HEK293T (cell line): ENCODE results near the gene UQCRC1.

Source experiments
- CTBP1 ChIP-seq: fragments of 450-650 bp; IDR thresholded peaks from 2 replicates; pipeline ENCODE4 v1.6.1; 2016; ENCODE audit warnings: borderline replicate concordance
- SP1 ChIP-seq: fragments of 450-650 bp; IDR thresholded peaks from 2 replicates; pipeline ENCODE4 v1.6.1; 2017
- ZNF384 ChIP-seq: fragments of 450-650 bp; IDR thresholded peaks from 2 replicates; pipeline ENCODE4 v1.6.1; 2016
- TF ChIP-seq, protein P1 (sequence below): fragments of 450-650 bp; IDR thresholded peaks from 2 replicates; pipeline ENCODE4 v1.6.1; 2016

DNA sequence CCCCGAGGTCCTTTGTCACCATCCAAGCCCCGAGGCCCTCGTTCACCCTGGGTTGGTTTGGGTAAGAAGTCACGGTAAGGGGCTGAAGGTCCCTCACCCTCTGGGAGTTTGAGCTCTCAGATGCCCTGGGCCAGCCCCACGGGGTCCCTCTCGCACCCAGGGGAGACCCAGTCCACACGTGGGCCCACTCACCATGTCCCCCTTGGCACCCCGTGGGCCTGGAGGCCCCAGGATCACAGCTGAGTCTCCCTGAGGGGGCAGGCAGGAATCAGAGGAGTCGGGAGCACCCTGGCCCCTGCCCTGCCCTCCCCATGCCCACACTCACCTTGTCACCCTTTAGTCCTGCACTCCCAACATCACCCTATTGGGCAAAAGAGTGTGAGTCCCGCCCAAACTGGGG is 40.0 kb downstream of the UQCRC1 start:
- no peak for TF ChIP-seq SP1
- no peak for TF ChIP-seq ZNF384
- TF ChIP-seq, protein P1, sequence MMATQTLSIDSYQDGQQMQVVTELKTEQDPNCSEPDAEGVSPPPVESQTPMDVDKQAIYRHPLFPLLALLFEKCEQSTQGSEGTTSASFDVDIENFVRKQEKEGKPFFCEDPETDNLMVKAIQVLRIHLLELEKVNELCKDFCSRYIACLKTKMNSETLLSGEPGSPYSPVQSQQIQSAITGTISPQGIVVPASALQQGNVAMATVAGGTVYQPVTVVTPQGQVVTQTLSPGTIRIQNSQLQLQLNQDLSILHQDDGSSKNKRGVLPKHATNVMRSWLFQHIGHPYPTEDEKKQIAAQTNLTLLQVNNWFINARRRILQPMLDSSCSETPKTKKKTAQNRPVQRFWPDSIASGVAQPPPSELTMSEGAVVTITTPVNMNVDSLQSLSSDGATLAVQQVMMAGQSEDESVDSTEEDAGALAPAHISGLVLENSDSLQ = no peak
- TF ChIP-seq CTBP1 = no peak
